Suprapubic skin (tissue), 4 donors: Measurements from ENCODE around the gene GLP2R. TPM values are rescaled to one million over a fixed set of nuclear protein-coding genes. Genes with fewer than 3 reads are reported as not detected.

Experiments used
- DNase-seq, 2 donors: peaks; one replicate each; pipeline ENCODE4 v3.0.0-alpha.2; 2019; ENCODE audit warnings: low spot score in 2 of 2
- H3K27ac ChIP-seq: fragments of 200-600 bp; sonication (generic); one replicate; pipeline ENCODE4 v1.5.1; 2019
- H3K27me3 ChIP-seq: fragments of 200-600 bp; sonication (generic); one replicate; pipeline ENCODE4 v1.5.1; 2019
- H3K36me3 ChIP-seq: fragments of 200-600 bp; sonication (generic); one replicate; pipeline ENCODE4 v1.5.1; 2019
- H3K4me1 ChIP-seq: fragments of 200-600 bp; sonication (generic); one replicate; pipeline ENCODE4 v1.5.1; 2019
- H3K4me3 ChIP-seq: fragments of 200-600 bp; sonication (generic); one replicate; pipeline ENCODE4 v1.5.1; 2019; ENCODE audit warnings: mild to moderate bottlenecking
- H3K9me3 ChIP-seq: fragments of 200-600 bp; sonication (generic); one replicate; pipeline ENCODE4 v1.5.1; 2019
- EP300 ChIP-seq: sonication (generic); formaldehyde crosslinking; IDR thresholded peaks from one replicate; pipeline ENCODE4 v1.6.1; 2017; ENCODE audit warnings: antibody characterized with exemption
- POLR2A ChIP-seq, 2 donors: fragments of 450-650 bp; IDR thresholded peaks; one replicate each; pipeline ENCODE4 v1.6.1; 2017; ENCODE audit warnings: antibody characterized with exemption in 2 of 2, mild to moderate bottlenecking in 2 of 2, moderate library complexity in 2 of 2
- POLR2AphosphoS5 ChIP-seq, 3 donors: sonication (generic); formaldehyde crosslinking; IDR thresholded peaks; one replicate each; pipeline ENCODE4 v1.6.1; 2017; ENCODE audit warnings: antibody characterized with exemption in 3 of 3
- WGBS: methylation state at CpG from one replicate; pipeline ENCODE4 v1.1.5; 2018; 5-methylcytosine and 5-hydroxymethylcytosine counted together
- total RNA-seq, 4 donors: library from RNA; depleted of rRNA; stranded (reverse); fragments of >200 nt; gene quantifications; one replicate each; pipeline ENCODE4 v1.1.0, GENCODE V29; 2016
- TF ChIP-seq, protein P1 (sequence below), 2 donors: fragments of 200-600 bp in 1 of 2; fragments of 450-650 bp in 1 of 2; sonication (generic) in 1 of 2; IDR thresholded peaks; one replicate each; pipeline ENCODE4 v1.5.1; 2016 to 2019; ENCODE audit warnings: antibody characterized with exemption in 2 of 2, mild to moderate bottlenecking in 1 of 2, moderate library complexity in 1 of 2

The GLP2R gene
- total RNA-seq, 4 donors from 2014 or later, result 0.40 to 0.76 (median 0.49) TPM; not detected in 1

DNA sequence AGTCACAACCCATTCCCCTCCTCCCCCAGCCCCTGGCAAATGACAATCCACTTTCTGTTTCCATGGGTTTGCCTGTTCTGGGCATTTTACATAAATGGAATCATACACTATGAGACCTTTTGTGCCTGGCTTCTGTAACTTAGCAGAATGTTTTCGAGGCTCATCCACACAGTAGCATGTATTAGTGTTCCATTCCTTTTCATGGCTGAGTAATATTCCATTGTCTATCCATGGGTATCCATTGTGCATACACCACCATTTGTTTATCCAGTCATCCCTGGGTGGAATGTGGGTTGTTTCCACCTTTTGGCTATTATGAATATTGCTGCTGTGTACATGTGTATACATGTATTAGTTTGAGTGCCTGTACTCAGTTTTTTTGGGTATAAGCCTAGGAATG, 113.0 kb downstream of the GLP2R start:
- no peak for DNase-seq
- Histone ChIP-seq H3K9me3 (no peaks in the 10 kb centered on the region), H3K4me1 (peaks cover 24% of the 10 kb centered on the region), H3K36me3 (peaks cover 44% of the 10 kb centered on the region), H3K27ac (no peak overlapping the region), H3K27me3 (no peaks in the 10 kb centered on the region), H3K4me3 (no peak overlapping the region)
- 90% methylated on average over 1 of the region's 1 CpG for WGBS
- TF ChIP-seq, protein P1, sequence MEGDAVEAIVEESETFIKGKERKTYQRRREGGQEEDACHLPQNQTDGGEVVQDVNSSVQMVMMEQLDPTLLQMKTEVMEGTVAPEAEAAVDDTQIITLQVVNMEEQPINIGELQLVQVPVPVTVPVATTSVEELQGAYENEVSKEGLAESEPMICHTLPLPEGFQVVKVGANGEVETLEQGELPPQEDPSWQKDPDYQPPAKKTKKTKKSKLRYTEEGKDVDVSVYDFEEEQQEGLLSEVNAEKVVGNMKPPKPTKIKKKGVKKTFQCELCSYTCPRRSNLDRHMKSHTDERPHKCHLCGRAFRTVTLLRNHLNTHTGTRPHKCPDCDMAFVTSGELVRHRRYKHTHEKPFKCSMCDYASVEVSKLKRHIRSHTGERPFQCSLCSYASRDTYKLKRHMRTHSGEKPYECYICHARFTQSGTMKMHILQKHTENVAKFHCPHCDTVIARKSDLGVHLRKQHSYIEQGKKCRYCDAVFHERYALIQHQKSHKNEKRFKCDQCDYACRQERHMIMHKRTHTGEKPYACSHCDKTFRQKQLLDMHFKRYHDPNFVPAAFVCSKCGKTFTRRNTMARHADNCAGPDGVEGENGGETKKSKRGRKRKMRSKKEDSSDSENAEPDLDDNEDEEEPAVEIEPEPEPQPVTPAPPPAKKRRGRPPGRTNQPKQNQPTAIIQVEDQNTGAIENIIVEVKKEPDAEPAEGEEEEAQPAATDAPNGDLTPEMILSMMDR (IDR thresholded peaks at IDR 0.05), result no peak
- TF ChIP-seq POLR2AphosphoS5 (IDR thresholded peaks at IDR 0.05), result no peak
- no peak for TF ChIP-seq POLR2A (IDR thresholded peaks at IDR 0.05)
- no peak for TF ChIP-seq EP300

DNA sequence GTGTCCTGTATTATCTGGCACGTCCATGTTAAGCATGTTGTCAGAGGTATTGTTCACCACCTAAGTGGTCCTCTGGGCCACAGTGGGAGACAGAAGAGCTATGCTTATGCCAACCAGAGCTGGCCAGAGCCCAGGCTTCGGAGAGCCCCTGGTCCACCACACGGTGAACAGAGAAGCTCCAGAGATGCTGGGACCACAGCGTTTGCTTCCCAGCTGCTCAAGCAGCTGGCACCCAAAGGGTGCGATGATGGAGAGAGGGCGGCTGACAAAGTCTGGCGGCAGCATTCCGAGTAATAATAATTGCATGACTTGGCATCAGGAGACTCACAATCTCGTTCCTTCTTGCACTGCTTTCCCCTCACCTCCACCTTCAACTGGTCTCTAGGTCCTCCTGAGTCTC, 115.1 kb downstream of the GLP2R start:
- DNase-seq, result no peak
- no peak overlapping the region for H3K27ac ChIP-seq
- peaks cover 55% of the 10 kb centered on the region for H3K36me3 ChIP-seq
- H3K4me3 ChIP-seq, result no peak overlapping the region
- no peak for TF ChIP-seq POLR2A (IDR thresholded peaks at IDR 0.05)
- TF ChIP-seq, protein P1 (IDR thresholded peaks at IDR 0.05), result no peak
- TF ChIP-seq EP300, result no peak
- no peak for TF ChIP-seq POLR2AphosphoS5 (IDR thresholded peaks at IDR 0.05)
- H3K27me3 ChIP-seq, result no peaks in the 10 kb centered on the region
- H3K4me1 ChIP-seq, result peaks cover 15% of the 10 kb centered on the region
- no peaks in the 10 kb centered on the region for H3K9me3 ChIP-seq
- WGBS, result 69% methylated on average over 9 of the region's 9 CpGs

DNA sequence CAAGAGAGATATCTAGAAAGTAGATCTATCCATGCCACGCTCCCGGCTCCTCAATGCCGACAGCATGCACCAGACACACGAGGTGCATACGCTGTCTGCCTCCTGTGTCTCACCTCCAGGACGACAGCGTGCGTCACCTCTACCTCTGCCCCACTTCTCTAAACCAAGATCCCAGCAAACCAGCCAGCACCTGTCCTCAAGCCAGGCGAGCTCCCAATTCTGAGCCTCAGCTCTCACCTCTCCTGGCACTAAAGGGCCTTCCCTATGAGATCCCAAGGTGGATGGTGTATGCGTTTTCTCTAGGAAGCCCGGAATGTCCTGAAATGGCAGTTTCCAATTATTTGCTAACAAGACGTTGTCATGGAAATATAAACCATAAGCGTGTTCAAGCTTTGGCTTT, 115.6 kb downstream of the GLP2R start:
- H3K27me3 ChIP-seq, result no peaks in the 10 kb centered on the region
- H3K27ac ChIP-seq, result no peak overlapping the region
- H3K36me3 ChIP-seq, result peaks cover 56% of the 10 kb centered on the region
- H3K4me1 ChIP-seq, result peaks cover 11% of the 10 kb centered on the region
- H3K4me3 ChIP-seq, result no peak overlapping the region
- DNase-seq, result no peak
- 91% methylated on average over 13 of the region's 13 CpGs for WGBS
- TF ChIP-seq, protein P1 (IDR thresholded peaks at IDR 0.05), result no peak
- TF ChIP-seq POLR2AphosphoS5 (IDR thresholded peaks at IDR 0.05) (no peak), POLR2A (IDR thresholded peaks at IDR 0.05) (no peak), EP300 (no peak)
- no peaks in the 10 kb centered on the region for H3K9me3 ChIP-seq

Other genes with a start within 250 kb of the GLP2R start
- not detected for gene CFAP52, start 249.3 kb upstream of the GLP2R start, total RNA-seq
- gene USP43, start 180.4 kb upstream of the GLP2R start, total RNA-seq, result 1 to 10 TPM; 3.1 to 7.2 (median 4.2) TPM
- gene DHRS7C, start 34.3 kb upstream of the GLP2R start, total RNA-seq, result not detected
- not detected for gene GSG1L2, start 3.8 kb upstream of the GLP2R start, total RNA-seq
- gene RCVRN, start 79.3 kb downstream of the GLP2R start, total RNA-seq, result 1 to 10 TPM in 1 of 4 donors, under 1 TPM in 3; 0.42 to 1.9 (median 0.69) TPM